MM.1S (cell line): ENCODE data around the gene EIF4EBP2.

ENCODE experiments used
- DNase-seq: peaks from one replicate; pipeline ENCODE4 v3.0.0-alpha.2; 2015
- H2AFZ ChIP-seq: fragments of 300-600 bp; sonication (generic); 2 replicates; pipeline ENCODE4 v1.6.0; 2016; ENCODE audit warnings: antibody characterized with exemption, low read length
- H3F3A ChIP-seq: fragments of 300-600 bp; sonication (generic); 2 replicates; pipeline ENCODE4 v1.6.1; 2016; ENCODE audit warnings: mild to moderate bottlenecking, antibody characterized with exemption, low read length, moderate library complexity, mixed read lengths; ENCODE audit not compliant: insufficient read depth
- H3K27ac ChIP-seq: fragments of 300-600 bp; sonication (generic); 2 replicates; pipeline ENCODE4 v1.5.1; 2016; ENCODE audit warnings: mild to moderate bottlenecking, low read length
- H3K27me3 ChIP-seq: fragments of 300-600 bp; sonication (generic); replicated peaks from 2 replicates; pipeline ENCODE4 v1.6.0; 2016; ENCODE audit warnings: low read length; ENCODE audit not compliant: insufficient read depth
- H3K36me3 ChIP-seq: fragments of 300-600 bp; sonication (generic); replicated peaks from 2 replicates; pipeline ENCODE4 v1.6.1; 2016; ENCODE audit warnings: mild to moderate bottlenecking, low read length, mixed read lengths; ENCODE audit not compliant: insufficient read depth
- H3K4me1 ChIP-seq: fragments of 300-600 bp; sonication (generic); 2 replicates; pipeline ENCODE4 v1.6.1; 2016; ENCODE audit warnings: low read length, mixed read lengths
- H3K4me2 ChIP-seq: fragments of 300-600 bp; sonication (generic); 2 replicates; pipeline ENCODE4 v1.6.0; 2016; ENCODE audit warnings: low read depth, low read length
- H3K4me3 ChIP-seq: fragments of 300-600 bp; sonication (generic); 2 replicates; pipeline ENCODE4 v1.5.1; 2016; ENCODE audit warnings: low read length, mixed read lengths
- H3K79me2 ChIP-seq: fragments of 300-600 bp; sonication (generic); 2 replicates; pipeline ENCODE4 v1.6.1; 2016; ENCODE audit warnings: mixed run types, low read length, mixed read lengths
- H3K9ac ChIP-seq: fragments of 300-600 bp; sonication (generic); 2 replicates; pipeline ENCODE4 v1.6.1; 2016; ENCODE audit warnings: low read length, mixed read lengths
- H3K9me2 ChIP-seq: fragments of 300-600 bp; sonication (generic); replicated peaks from 2 replicates; pipeline ENCODE4 v1.6.1; 2016; ENCODE audit warnings: mild to moderate bottlenecking, low read length, mixed read lengths; ENCODE audit not compliant: insufficient read depth
- H3K9me3 ChIP-seq: fragments of 300-600 bp; sonication (generic); replicated peaks from 2 replicates; pipeline ENCODE4 v1.6.1; 2016; ENCODE audit warnings: mild to moderate bottlenecking, low read length, mixed read lengths; ENCODE audit not compliant: insufficient read depth
- H4K20me1 ChIP-seq: fragments of 300-600 bp; sonication (generic); 2 replicates; pipeline ENCODE4 v1.6.1; 2016; ENCODE audit warnings: mild to moderate bottlenecking, low read length, moderate library complexity, mixed read lengths; ENCODE audit not compliant: insufficient read depth
- CTCF ChIP-seq: fragments of 300-600 bp; sonication (generic); IDR thresholded peaks from 2 replicates; pipeline ENCODE4 v1.5.1; 2016; ENCODE audit warnings: antibody characterized with exemption, low read length, mixed read lengths
- EZH2 ChIP-seq: fragments of 300-600 bp; sonication (generic); optimal IDR thresholded peaks from 2 replicates; pipeline ENCODE3; 2017; ENCODE audit warnings: low read depth, mild to moderate bottlenecking, antibody characterized with exemption, low read length, mixed read lengths
- EZH2phosphoT487 ChIP-seq: fragments of 300-600 bp; sonication (generic); IDR thresholded peaks from 2 replicates; pipeline ENCODE4 v1.6.1; 2018; ENCODE audit warnings: antibody characterized with exemption, low read length

Gene EIF4EBP2

GRCh38 chr10:70440296-70441160 lies 36.6 kb downstream of the EIF4EBP2 start:
- DNase-seq, result no peak
- Histone ChIP-seq H3K79me2 (no peaks in the 10 kb centered on the region), H3K4me1 (no peaks in the 10 kb centered on the region), H3K9ac (no peak overlapping the region), H3K27ac (no peak overlapping the region), H3K4me2 (no peak overlapping the region), H3K27me3 (peaks cover 17% of the 10 kb centered on the region), H3F3A (no peaks in the 10 kb centered on the region), H2AFZ (no peak overlapping the region), H3K36me3 (no peaks in the 10 kb centered on the region), H3K4me3 (no peak overlapping the region), H3K9me2 (no peaks in the 10 kb centered on the region), H4K20me1 (no peaks in the 10 kb centered on the region), H3K9me3 (no peaks in the 10 kb centered on the region)
- no peak for TF ChIP-seq CTCF
- no peak for TF ChIP-seq EZH2phosphoT487
- TF ChIP-seq EZH2, result no peak

- Histone ChIP-seq H3F3A (no peaks in the 10 kb centered on the region), H3K4me3 (no peak within 1 kb of the TSS), H3K9me2 (no peaks in the 10 kb centered on the region), H3K4me1 (no peaks in the 10 kb centered on the region), H3K9ac (no peak within 1 kb of the TSS), H3K27me3 (peaks cover 17% of the 10 kb centered on the region), H3K79me2 (no peaks in the 10 kb centered on the region), H2AFZ (no peak within 1 kb of the TSS), H3K27ac (no peak within 1 kb of the TSS), H3K4me2 (no peak within 1 kb of the TSS), H4K20me1 (no peaks in the 10 kb centered on the region), H3K36me3 (no peaks in the 10 kb centered on the region), H3K9me3 (no peaks in the 10 kb centered on the region)
- no peak for TF ChIP-seq CTCF
- TF ChIP-seq EZH2phosphoT487, result no peak
- TF ChIP-seq EZH2, result no peak
- no peak for DNase-seq
Observed at GRCh38 chr10:70441161-70441894, 37.4 kb downstream of the EIF4EBP2 start, which contains the start of gene NODAL. TSS of gene NODAL (minus strand) at chr10:70441681. CDS start at chr10:70441667, 14 bp downstream.

- H3K27ac ChIP-seq, result no peak overlapping the region
- H4K20me1 ChIP-seq, result no peaks in the 10 kb centered on the region
- H3K4me2 ChIP-seq, result no peak overlapping the region
- DNase-seq, result no peak
- no peak overlapping the region for H2AFZ ChIP-seq
- no peaks in the 10 kb centered on the region for H3F3A ChIP-seq
- no peaks in the 10 kb centered on the region for H3K9me3 ChIP-seq
- no peak overlapping the region for H3K4me3 ChIP-seq
- H3K27me3 ChIP-seq, result peaks cover 17% of the 10 kb centered on the region
- no peak overlapping the region for H3K9ac ChIP-seq
- H3K79me2 ChIP-seq, result no peaks in the 10 kb centered on the region
- H3K36me3 ChIP-seq, result no peaks in the 10 kb centered on the region
- TF ChIP-seq EZH2phosphoT487 (no peak), CTCF (no peak), EZH2 (no peak)
- no peaks in the 10 kb centered on the region for H3K9me2 ChIP-seq
- no peaks in the 10 kb centered on the region for H3K4me1 ChIP-seq
Observed at GRCh38 chr10:70441895-70442309, 38.0 kb downstream of the EIF4EBP2 start.
